GM04503 (cell line): Measurements from ENCODE around the gene DHRSX.
"Not testable (repeated sequence)": the region's sequence is repeated elsewhere in the genome, so short reads cannot be mapped to it uniquely, and the experiment has no call there.

Experiments used
- DNase-seq: peaks from one replicate; pipeline ENCODE4 v3.0.0-alpha.2; 2012; ENCODE audit warnings: low read depth

The DHRSX gene

GRCh38 chrX:2261831-2262667 is 238.7 kb downstream of the DHRSX start:
- no peak for DNase-seq

- no peak for DNase-seq
Observed at GRCh38 chrX:2252331-2253065, 248.3 kb downstream of the DHRSX start.

GRCh38 chrX:2251211-2251610 is 249.6 kb downstream of the DHRSX start:
- DNase-seq = no peak

GRCh38 chrX:2243913-2244460 is 256.8 kb downstream of the DHRSX start:
- DNase-seq = peak; percentile 69

- no peak for DNase-seq
Observed at GRCh38 chrX:2242980-2243379, 257.8 kb downstream of the DHRSX start.

GRCh38 chrX:2242326-2242725 is 258.4 kb downstream of the DHRSX start:
- no peak for DNase-seq

- DNase-seq = not testable (repeated sequence)
Observed at GRCh38 chrX:2241496-2241895, 259.3 kb downstream of the DHRSX start.

GRCh38 chrX:2240761-2241160 is 260.0 kb downstream of the DHRSX start:
- not testable (repeated sequence) for DNase-seq

GRCh38 chrX:2237976-2238375 is 262.8 kb downstream of the DHRSX start:
- no peak for DNase-seq

GRCh38 chrX:2231570-2232192 is 269.1 kb downstream of the DHRSX start:
- no peak for DNase-seq

GRCh38 chrX:2230457-2230856 is 270.3 kb downstream of the DHRSX start:
- no peak for DNase-seq

- no peak for DNase-seq
Observed at GRCh38 chrX:2228536-2228935, 272.2 kb downstream of the DHRSX start.

GRCh38 chrX:2226906-2227656 is 273.7 kb downstream of the DHRSX start:
- no peak for DNase-seq

GRCh38 chrX:2226182-2226581 is 274.6 kb downstream of the DHRSX start:
- no peak for DNase-seq

- no peak for DNase-seq
Observed at GRCh38 chrX:2224597-2225235, 276.1 kb downstream of the DHRSX start.

GRCh38 chrX:2224161-2224560 is 276.6 kb downstream of the DHRSX start:
- DNase-seq = no peak

- no peak for DNase-seq
Observed at GRCh38 chrX:2220829-2221567, 279.8 kb downstream of the DHRSX start.

- no peak for DNase-seq
Observed at GRCh38 chrX:2220296-2220695, 280.5 kb downstream of the DHRSX start.

GRCh38 chrX:2214138-2214823 is 286.5 kb downstream of the DHRSX start:
- not testable (repeated sequence) for DNase-seq

GRCh38 chrX:2211667-2212066 is 289.1 kb downstream of the DHRSX start:
- DNase-seq = not testable (repeated sequence)
